K562 (cell line): Measurements from ENCODE around the gene CYS1. TPM values are rescaled to one million over a fixed set of nuclear protein-coding genes. Genes with fewer than 3 reads are reported as not detected.
A peak's percentile ranks its signal among the peaks of the same experiment; 100 is the strongest.

ENCODE experiments used
- ATAC-seq: fragments of 200-7000 bp; cut with Tn5 transposase; 3 replicates; pipeline ENCODE4 v1.9.1; 2020; ENCODE audit warnings: moderate library complexity
- BruUV-seq: library from RNA; stranded (reverse); fragments of 400-500 nt; replicated peaks from 2 replicates; lab custom pipeline; 2021; lab: Mats Ljungman, UMichigan
- CTCF ChIA-PET: fragments of 300-600 bp; formaldehyde crosslinking; extraction: SDS; loops from one replicate; lab custom pipeline; 2021; ENCODE audit warnings: low intra/inter-chr PET ratio; lab: Yijun Ruan, JAX
- POLR2A ChIA-PET: fragments of 300-600, 350-650 bp; sonication (Branson Sonifier 250); formaldehyde crosslinking; extraction: SDS; loops from one replicate; lab custom pipeline; 2021; ENCODE audit warnings: antibody characterized with exemption, inconsistent platforms; lab: Yijun Ruan, JAX
- DNase-seq, 4 experiments: peaks; one replicate each; pipeline versions ENCODE4 v3.0.0 to v3.0.0-alpha.2; 2011 to 2018; ENCODE audit warnings: low spot score in 3 of 4, mixed read lengths in 3 of 4; ENCODE audit errors: extremely low read depth in 1 of 4
- FAIRE-seq: peaks from 2 replicates; lab custom pipeline; 2011; peaks lifted over from hg19 to GRCh38; lab: Jason Lieb, UNC
- H2AFZ ChIP-seq: 2 replicates; pipeline ENCODE4 v1.6.0; 2011; ENCODE audit warnings: low read depth, low read length, control low read depth, inconsistent platforms
- H3K27ac ChIP-seq: fragments of 200-600 bp; 3 replicates; pipeline ENCODE4 v1.8.0; 2011; ENCODE audit warnings: low read depth, mild to moderate bottlenecking, control low read depth, inconsistent platforms, low read length, moderate library complexity, mixed read lengths; ENCODE audit errors: extremely low read depth
- H3K27me3 ChIP-seq, 2 experiments: fragments of 300-600 bp in 1 of 2; 2 replicates in 1 of 2; 3 replicates in 1 of 2; pipeline versions ENCODE4 v1.6.0 to v1.8.0; 2011; ENCODE audit warnings: inconsistent platforms in 2 of 2, low read length in 2 of 2, mild to moderate bottlenecking in 1 of 2, mixed read lengths in 1 of 2, moderate library complexity in 1 of 2; ENCODE audit not compliant: control insufficient read depth in 2 of 2, insufficient read depth in 2 of 2
- H3K36me3 ChIP-seq: fragments of 300-600 bp; 3 replicates; pipeline ENCODE4 v1.8.0; 2011; ENCODE audit warnings: mild to moderate bottlenecking, low read length, inconsistent platforms; ENCODE audit not compliant: control insufficient read depth, insufficient read depth
- H3K4me1 ChIP-seq, 2 experiments: fragments of 200-600 bp in 1 of 2; replicated peaks in 1 of 2; 2 replicates in 1 of 2; 3 replicates in 1 of 2; pipeline versions ENCODE4 v1.5.1 to v1.8.0; 2011; ENCODE audit warnings: inconsistent platforms in 2 of 2, low read length in 2 of 2, mild to moderate bottlenecking in 1 of 2, mixed read lengths in 1 of 2, moderate library complexity in 1 of 2; ENCODE audit not compliant: control insufficient read depth in 2 of 2, insufficient read depth in 2 of 2
- H3K4me2 ChIP-seq: 2 replicates; pipeline ENCODE4 v1.6.1; 2011; ENCODE audit warnings: low read length, control low read depth, inconsistent platforms, mixed read lengths; ENCODE audit not compliant: insufficient read depth
- H3K4me3 ChIP-seq: fragments of 200-600 bp; sonication (generic), shearing (Covaris generic); 2 replicates; pipeline ENCODE4 v1.5.1; 2016; ENCODE audit warnings: control low read depth, inconsistent platforms
- H3K79me2 ChIP-seq: fragments of 200-600 bp; 3 replicates; pipeline ENCODE4 v1.8.0; 2011; ENCODE audit warnings: low read length, inconsistent platforms; ENCODE audit not compliant: control insufficient read depth, insufficient read depth
- H3K9ac ChIP-seq, 2 experiments: 2 replicates each; pipeline versions ENCODE4 v1.6.0 to v1.6.1; 2011; ENCODE audit warnings: low read depth in 2 of 2, low read length in 2 of 2, control low read depth in 1 of 2, inconsistent platforms in 1 of 2, mild to moderate bottlenecking in 1 of 2, mixed read lengths in 1 of 2; ENCODE audit not compliant: insufficient read depth in 1 of 2
- H3K9me1 ChIP-seq: one replicate; pipeline ENCODE4 v1.6.0; 2011; ENCODE audit warnings: inconsistent platforms, mild to moderate bottlenecking, low read length, moderate library complexity; ENCODE audit not compliant: control insufficient read depth, insufficient read depth
- H3K9me3 ChIP-seq: replicated peaks from 2 replicates; pipeline ENCODE4 v1.5.1; 2011; ENCODE audit warnings: low read depth, low read length, inconsistent platforms; ENCODE audit not compliant: control insufficient read depth, insufficient read depth
- H4K20me1 ChIP-seq: replicated peaks from 2 replicates; pipeline ENCODE4 v1.6.1; 2011; ENCODE audit warnings: low read length, inconsistent platforms, mixed read lengths; ENCODE audit not compliant: control insufficient read depth, insufficient read depth
- ATF4 ChIP-seq: fragments of 450-650 bp; formaldehyde crosslinking; IDR thresholded peaks from 2 replicates; pipeline ENCODE4 v1.4.0; 2022; ENCODE audit warnings: mild to moderate bottlenecking, moderate library complexity
- ETV5 ChIP-seq: sonication (generic); formaldehyde crosslinking; IDR thresholded peaks from 2 replicates; pipeline ENCODE4 v1.4.0; 2020; ENCODE audit warnings: low read depth, mild to moderate bottlenecking, missing genetic modification reagents
- LARP7 ChIP-seq: fragments of 450-650 bp; IDR thresholded peaks from 2 replicates; pipeline ENCODE4 v1.6.1; 2016
- MCM5 ChIP-seq: fragments of 450-650 bp; IDR thresholded peaks from 2 replicates; pipeline ENCODE4 v1.6.1; 2016; ENCODE audit warnings: low read depth
- NR4A1 ChIP-seq, 2 experiments: fragments of 250-450 bp in 1 of 2; fragments of 450-650 bp in 1 of 2; sonication (Bioruptor Pico) in 1 of 2; IDR thresholded peaks; 2 replicates each; pipeline versions ENCODE4 v1.4.0 to v1.6.1; 2016 to 2020; ENCODE audit warnings: mild to moderate bottlenecking in 2 of 2, missing compliant biosample characterization in 1 of 2, missing genetic modification characterization in 1 of 2, moderate library complexity in 1 of 2
- PHB ChIP-seq: fragments of 250-450 bp; sonication (Bioruptor Pico); IDR thresholded peaks from 2 replicates; pipeline ENCODE4 v1.5.0; 2021
- PRPF4 ChIP-seq: fragments of 200-400 bp; formaldehyde crosslinking; IDR thresholded peaks from one replicate; pipeline ENCODE4 v1.6.1; 2017; ENCODE audit warnings: low read length, low read depth, mild to moderate bottlenecking; ENCODE audit not compliant: insufficient read depth, poor library complexity, severe bottlenecking
- TEAD2 ChIP-seq: fragments of 450-650 bp; IDR thresholded peaks from 2 replicates; pipeline ENCODE4 v1.6.1; 2016; ENCODE audit warnings: missing genetic modification characterization, control low read depth, missing compliant biosample characterization
- ZBTB2 ChIP-seq: fragments of 450-650 bp; IDR thresholded peaks from 2 replicates; pipeline ENCODE4 v1.6.1; 2016; ENCODE audit warnings: antibody characterized with exemption
- ZC3H8 ChIP-seq: fragments of 450-650 bp; IDR thresholded peaks from 2 replicates; pipeline ENCODE4 v1.6.1; 2017
- ZFP1 ChIP-seq: fragments of 450-650 bp; formaldehyde crosslinking; IDR thresholded peaks from 2 replicates; pipeline ENCODE4 v1.4.0; 2020; ENCODE audit warnings: mild to moderate bottlenecking, mixed read lengths
- ZFP30 ChIP-seq: fragments of 250-450 bp; sonication (Bioruptor Pico); IDR thresholded peaks from 2 replicates; pipeline ENCODE4 v1.8.0; 2022; ENCODE audit warnings: moderate library complexity, mild to moderate bottlenecking, inconsistent platforms, borderline replicate concordance
- ZNF165 ChIP-seq: fragments of 250-450 bp; sonication (Bioruptor Pico); IDR thresholded peaks from 2 replicates; pipeline ENCODE4 v1.4.0; 2020; ENCODE audit warnings: borderline replicate concordance
- ZNF175 ChIP-seq: fragments of 200-800 bp; sonication (Bioruptor generic); IDR thresholded peaks from 2 replicates; pipeline ENCODE4 v1.6.1; 2016; ENCODE audit warnings: low read depth, mild to moderate bottlenecking, missing genetic modification characterization, missing compliant biosample characterization
- ZNF263 ChIP-seq: sonication (generic); formaldehyde crosslinking; IDR thresholded peaks from 2 replicates; pipeline ENCODE4 v1.8.0; 2022; ENCODE audit warnings: mild to moderate bottlenecking, missing genetic modification reagents, borderline replicate concordance
- ZNF431 ChIP-seq: sonication (generic); formaldehyde crosslinking; IDR thresholded peaks from 2 replicates; pipeline ENCODE4 v1.8.0; 2022; ENCODE audit warnings: mild to moderate bottlenecking, missing genetic modification reagents
- ZNF583 ChIP-seq: fragments of 250-450 bp; sonication (Bioruptor Pico); IDR thresholded peaks from 2 replicates; pipeline ENCODE4 v1.4.0; 2020
- ZNF696 ChIP-seq: fragments of 250-450 bp; sonication (Bioruptor Pico); conservative IDR thresholded peaks from 2 replicates; pipeline ENCODE4 v1.4.0; 2020; ENCODE audit warnings: mild to moderate bottlenecking, moderate library complexity
- WGBS: fragments of 100-300 bp; shearing (Covaris generic); methylation state at CpG from one replicate; pipeline ENCODE4 v1.1.6; 2016; ENCODE audit warnings: low coverage, mixed read lengths; ENCODE audit not compliant: insufficient coverage; ENCODE audit errors: missing lambda C conversion rate; 5-methylcytosine and 5-hydroxymethylcytosine counted together
- in situ Hi-C: fragments of 300-500 bp; cut with MboI; formaldehyde crosslinking; loops from 4 replicates; pipeline ENCODE4 v1.15.0; 2018; ENCODE audit warnings: inconsistent platforms, mixed read lengths
- intact Hi-C: fragments of 100-400 bp; cut with micrococcal nuclease; formaldehyde crosslinking; loops from 2 replicates; pipeline ENCODE4 v1.14.2; 2022
- polyA plus RNA-seq, 8 experiments: library from polyadenylated mRNA; depleted of rRNA in 4 of 8; stranded (reverse) in 5 of 8; unstranded in 3 of 8; fragments of >200 nt; fragmentation: Nextera tagmentation in 2 of 8; fragmentation: Illumina TruSeq in 1 of 8; extraction: Ambion mirVana in 2 of 8; extraction: Trizol in 1 of 8; gene quantifications; 2 replicates each; pipeline versions ENCODE4 v1.2.1 to v1.2.3, GENCODE V29; 2011 to 2014; ENCODE audit warnings: inconsistent platforms in 1 of 8, missing spikeins in 1 of 8
- total RNA-seq, 7 experiments: library from RNA; depleted of rRNA in 6 of 7; stranded (reverse); fragments of >200 nt in 6 of 7; fragmentation: Illumina TruSeq in 2 of 7; extraction: Trizol in 2 of 7; gene quantifications; 2 replicates each; pipeline versions ENCODE4 v1.2.1 to v1.2.3, GENCODE V29; 2011 to 2021; ENCODE audit warnings: low replicate concordance in 1 of 7
- TF ChIP-seq, protein P1 (sequence below): sonication (generic); formaldehyde crosslinking; IDR thresholded peaks from 2 replicates; pipeline ENCODE4 v1.8.1; 2022; ENCODE audit warnings: missing genetic modification reagents

The CYS1 gene
- total and polyA plus RNA-seq, 9 of the 15 experiments (the other 6 are each of a cell fraction or from before 2014, with no cell fraction given): 0.11 to 0.13 TPM; not detected in 7

DNA sequence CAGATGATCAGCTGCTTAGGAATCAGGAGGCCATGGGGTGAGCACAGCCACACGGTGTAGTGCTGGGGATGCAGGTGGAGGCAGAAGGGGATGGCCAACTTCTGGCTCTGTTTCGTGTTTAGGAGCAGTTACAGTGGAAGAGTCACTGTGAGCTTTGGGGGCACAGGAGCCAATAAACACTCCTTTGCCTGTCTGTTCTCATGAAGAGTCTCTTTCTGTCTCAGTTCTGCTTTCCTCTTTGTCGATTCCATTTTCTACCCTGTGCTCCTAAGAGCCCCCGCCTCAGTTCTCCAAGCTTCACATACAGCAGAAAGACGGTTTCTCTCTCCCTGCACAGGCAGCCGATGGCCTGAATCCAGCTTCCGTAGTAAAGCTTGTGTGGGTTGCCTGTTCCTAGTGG, 21.3 kb upstream of the CYS1 start:
- Histone ChIP-seq H3K4me1 (peaks cover 11 to 18% of the 10 kb centered on the region in 2 experiments), H3K79me2 (no peaks in the 10 kb centered on the region), H3K4me2 (no peak overlapping the region), H3K9me1 (no peaks in the 10 kb centered on the region), H3K9ac (peak overlapping the region in 1 of 2 experiments; percentile 14; a peak in 1 of 4 replicates), H3K9me3 (no peaks in the 10 kb centered on the region), H2AFZ (no peak overlapping the region), H3K4me3 (no peak overlapping the region), H3K36me3 (no peaks in the 10 kb centered on the region; the same call in 2 of the 3 replicates), H4K20me1 (no peaks in the 10 kb centered on the region), H3K27me3 (peaks cover 0 to under 1% of the 10 kb centered on the region in 2 experiments; a peak in 1 of 5 replicates), H3K27ac (no peak overlapping the region)
- WGBS: 51% methylated on average over 7 of the region's 7 CpGs
- intact Hi-C loops: no loop called here
- POLR2A ChIA-PET: interaction anchor here (0.5 to 2.7 kb wide), 5 partner anchors 10 to 57 kb away, joined by 3 to 10 read pairs (median 4); partner anchors contain the start of gene RRM2
- CTCF ChIA-PET: no interaction called here
- FAIRE-seq: no peak
- DNase-seq: no peak
- in situ Hi-C loops: no loop called here
- ATAC-seq: no peak
- TF ChIP-seq PRPF4 (no peak), TEAD2 (tag) (no peak), LARP7 (no peak), PHB (no peak), ZNF431 (CRISPR knock-in tag) (no peak), ATF4 (CRISPR knock-in tag) (no peak), ZNF696 (CRISPR knock-in tag) (no peak), ETV5 (CRISPR knock-in tag) (no peak), ZBTB2 (no peak), ZNF165 (CRISPR knock-in tag) (no peak), MCM5 (no peak), ZC3H8 (no peak), ZFP1 (CRISPR knock-in tag) (no peak), ZNF583 (no peak), ZNF175 (no peak), ZFP30 (CRISPR knock-in tag) (no peak), NR4A1 (CRISPR knock-in tag; IDR thresholded peaks at IDR 0.05) (no peak), NR4A1 (tag; IDR thresholded peaks at IDR 0.05) (no peak), ZNF263 (CRISPR knock-in tag) (no peak)
- TF ChIP-seq, protein P1, sequence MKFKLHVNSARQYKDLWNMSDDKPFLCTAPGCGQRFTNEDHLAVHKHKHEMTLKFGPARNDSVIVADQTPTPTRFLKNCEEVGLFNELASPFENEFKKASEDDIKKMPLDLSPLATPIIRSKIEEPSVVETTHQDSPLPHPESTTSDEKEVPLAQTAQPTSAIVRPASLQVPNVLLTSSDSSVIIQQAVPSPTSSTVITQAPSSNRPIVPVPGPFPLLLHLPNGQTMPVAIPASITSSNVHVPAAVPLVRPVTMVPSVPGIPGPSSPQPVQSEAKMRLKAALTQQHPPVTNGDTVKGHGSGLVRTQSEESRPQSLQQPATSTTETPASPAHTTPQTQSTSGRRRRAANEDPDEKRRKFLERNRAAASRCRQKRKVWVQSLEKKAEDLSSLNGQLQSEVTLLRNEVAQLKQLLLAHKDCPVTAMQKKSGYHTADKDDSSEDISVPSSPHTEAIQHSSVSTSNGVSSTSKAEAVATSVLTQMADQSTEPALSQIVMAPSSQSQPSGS (CRISPR knock-in tag): no peak
- BruUV-seq: no TSS peak
